Panc1 (cell line): ENCODE data around the gene DPP4. TPM values are rescaled to one million over a fixed set of nuclear protein-coding genes. Genes with fewer than 3 reads are reported as not detected.

Source experiments
- ATAC-seq: fragments of 200-7000 bp; cut with Tn5 transposase; 2 replicates; pipeline ENCODE4 v1.9.1; 2020; ENCODE audit warnings: mild to moderate bottlenecking, moderate library complexity
- BruUV-seq: library from RNA; stranded (reverse); fragments of 400-500 nt; replicated peaks from 2 replicates; lab custom pipeline; 2021; lab: Mats Ljungman, UMichigan
- CTCF ChIA-PET: fragments of 300-600 bp; sonication (Branson Sonifier 250); formaldehyde crosslinking; loops from one replicate; lab custom pipeline; 2022; ENCODE audit warnings: antibody characterized with exemption; lab: Charles Lee
- POLR2A ChIA-PET: fragments of 300-600 bp; sonication (Branson Sonifier 250); formaldehyde crosslinking; loops from one replicate; lab custom pipeline; 2022; ENCODE audit warnings: antibody characterized with exemption; lab: Charles Lee
- DNase-seq: peaks from one replicate; pipeline ENCODE4 v3.0.0-alpha.2; 2010; ENCODE audit warnings: low read depth, low spot score
- H3K27ac ChIP-seq: 2 replicates; pipeline ENCODE4 v1.5.1; 2011; ENCODE audit warnings: mild to moderate bottlenecking, low read length, inconsistent platforms
- H3K27me3 ChIP-seq: fragments of 200-500 bp; sonication (Bioruptor generic); 2 replicates; pipeline ENCODE4 v1.6.0; 2014; ENCODE audit warnings: low read length, inconsistent platforms; ENCODE audit not compliant: control insufficient read depth, insufficient read depth
- H3K36me3 ChIP-seq: fragments of 200-500 bp; sonication (Bioruptor generic); 2 replicates; pipeline ENCODE4 v1.5.1; 2014; ENCODE audit warnings: inconsistent platforms, mild to moderate bottlenecking, low read length, moderate library complexity; ENCODE audit not compliant: control insufficient read depth, insufficient read depth
- H3K4me1 ChIP-seq: 2 replicates; pipeline ENCODE4 v1.5.1; 2011; ENCODE audit warnings: inconsistent platforms, mild to moderate bottlenecking, low read length, moderate library complexity; ENCODE audit not compliant: control insufficient read depth, insufficient read depth
- H3K4me3 ChIP-seq, 2 experiments: 2 replicates each; pipeline ENCODE4 v1.5.1; 2011 to 2012; ENCODE audit warnings: low read depth in 2 of 2, low read length in 2 of 2, mild to moderate bottlenecking in 2 of 2, inconsistent platforms in 1 of 2, moderate library complexity in 1 of 2
- H3K9me3 ChIP-seq: fragments of 200-500 bp; sonication (Bioruptor generic); 2 replicates; pipeline ENCODE4 v1.5.1; 2014; ENCODE audit warnings: low read depth, mild to moderate bottlenecking, inconsistent platforms, low read length, moderate library complexity; ENCODE audit not compliant: control insufficient read depth, insufficient read depth
- CTCF ChIP-seq: fragments of 450-650 bp; IDR thresholded peaks from 2 replicates; pipeline ENCODE4 v1.5.1; 2017; ENCODE audit warnings: mild to moderate bottlenecking
- POLR2AphosphoS5 ChIP-seq: IDR thresholded peaks from 2 replicates; pipeline ENCODE4 v1.6.1; 2012; ENCODE audit warnings: mild to moderate bottlenecking, low read depth, low read length, moderate library complexity
- REST ChIP-seq, 2 experiments: IDR thresholded peaks; 2 replicates each; pipeline ENCODE4 v1.6.1; 2011 to 2012; ENCODE audit warnings: low read depth in 2 of 2, control low read depth in 1 of 2, low read length in 1 of 2, mild to moderate bottlenecking in 1 of 2, moderate library complexity in 1 of 2; ENCODE audit not compliant: insufficient read depth in 1 of 2
- SIN3A ChIP-seq: IDR thresholded peaks from 2 replicates; pipeline ENCODE4 v1.6.1; 2012; ENCODE audit warnings: low read depth, mild to moderate bottlenecking, low read length, moderate library complexity, borderline replicate concordance; ENCODE audit not compliant: insufficient read depth
- TCF7L2 ChIP-seq: IDR thresholded peaks from 2 replicates; pipeline ENCODE4 v1.6.1; 2011; ENCODE audit warnings: mild to moderate bottlenecking, low read depth, low read length, inconsistent platforms
- in situ Hi-C: cut with HindIII; loops from 2 replicates; pipeline ENCODE4 v1.10.0; 2016; ENCODE audit warnings: low sequenced_read_pairs, low pct_unique_long_range_greater_than_20kb
- intact Hi-C: fragments of 100-400 bp; cut with micrococcal nuclease; formaldehyde crosslinking; loops from one replicate; pipeline ENCODE4 v1.10.0; 2022; ENCODE audit not compliant: unreplicated experiment
- total RNA-seq: library from RNA; stranded (reverse); gene quantifications from one replicate; pipeline ENCODE4 v1.2.1, GENCODE V29; 2021; ENCODE audit not compliant: unreplicated experiment

DPP4 gene
- total RNA-seq, 1 experiment from 2014 or later: 0.23 TPM

GRCh38 chr2:162028511-162028910, 45.5 kb downstream of the DPP4 start:
- no peak overlapping the region for H3K4me3 ChIP-seq
- no TSS peak for BruUV-seq
- H3K27me3 ChIP-seq: no peaks in the 10 kb centered on the region
- CTCF ChIA-PET: no interaction called here
- in situ Hi-C loops: no loop called here
- POLR2A ChIA-PET: no interaction called here
- no peak overlapping the region for H3K27ac ChIP-seq
- TF ChIP-seq REST (IDR thresholded peaks at IDR 0.05; ENCODE audit: insufficient read depth in 1 of 2, low read depth in 2 of 2, low read length in 1 of 2) (no peak), CTCF (no peak), POLR2AphosphoS5 (no peak), SIN3A (no peak)
- intact Hi-C loops: no loop called here
- no peaks in the 10 kb centered on the region for H3K4me1 ChIP-seq
- H3K9me3 ChIP-seq: no peaks in the 10 kb centered on the region
- H3K36me3 ChIP-seq: no peaks in the 10 kb centered on the region
- DNase-seq (no peak), ATAC-seq (no peak)

GRCh38 chr2:162025121-162025911, 48.7 kb downstream of the DPP4 start:
- in situ Hi-C loops: no loop called here

More at GRCh38 chr2:162025121-162025911, 48.7 kb downstream of the DPP4 start:
- H3K27me3 ChIP-seq: no peaks in the 10 kb centered on the region
- intact Hi-C loops: no loop called here
- no peak overlapping the region for H3K27ac ChIP-seq
- no peaks in the 10 kb centered on the region for H3K9me3 ChIP-seq
- ATAC-seq (no peak), DNase-seq (no peak)
- POLR2A ChIA-PET: no interaction called here
- TF ChIP-seq SIN3A: no peak
- no peak for TF ChIP-seq REST (IDR thresholded peaks at IDR 0.05; ENCODE audit: insufficient read depth in 1 of 2, low read depth in 2 of 2, low read length in 1 of 2)
- no peak for TF ChIP-seq CTCF
- no peak for TF ChIP-seq POLR2AphosphoS5
- no peak for TF ChIP-seq TCF7L2
- CTCF ChIA-PET: no interaction called here
- H3K4me1 ChIP-seq: no peaks in the 10 kb centered on the region
- H3K36me3 ChIP-seq: no peaks in the 10 kb centered on the region
- H3K4me3 ChIP-seq: no peak overlapping the region
- no TSS peak for BruUV-seq
